ENCODE data around the gene DNAJC5G.
"Not testable (repeated sequence)": the region's sequence is repeated elsewhere in the genome, so short reads cannot be mapped to it uniquely, and the experiment has no call there.

Gene DNAJC5G

DNA sequence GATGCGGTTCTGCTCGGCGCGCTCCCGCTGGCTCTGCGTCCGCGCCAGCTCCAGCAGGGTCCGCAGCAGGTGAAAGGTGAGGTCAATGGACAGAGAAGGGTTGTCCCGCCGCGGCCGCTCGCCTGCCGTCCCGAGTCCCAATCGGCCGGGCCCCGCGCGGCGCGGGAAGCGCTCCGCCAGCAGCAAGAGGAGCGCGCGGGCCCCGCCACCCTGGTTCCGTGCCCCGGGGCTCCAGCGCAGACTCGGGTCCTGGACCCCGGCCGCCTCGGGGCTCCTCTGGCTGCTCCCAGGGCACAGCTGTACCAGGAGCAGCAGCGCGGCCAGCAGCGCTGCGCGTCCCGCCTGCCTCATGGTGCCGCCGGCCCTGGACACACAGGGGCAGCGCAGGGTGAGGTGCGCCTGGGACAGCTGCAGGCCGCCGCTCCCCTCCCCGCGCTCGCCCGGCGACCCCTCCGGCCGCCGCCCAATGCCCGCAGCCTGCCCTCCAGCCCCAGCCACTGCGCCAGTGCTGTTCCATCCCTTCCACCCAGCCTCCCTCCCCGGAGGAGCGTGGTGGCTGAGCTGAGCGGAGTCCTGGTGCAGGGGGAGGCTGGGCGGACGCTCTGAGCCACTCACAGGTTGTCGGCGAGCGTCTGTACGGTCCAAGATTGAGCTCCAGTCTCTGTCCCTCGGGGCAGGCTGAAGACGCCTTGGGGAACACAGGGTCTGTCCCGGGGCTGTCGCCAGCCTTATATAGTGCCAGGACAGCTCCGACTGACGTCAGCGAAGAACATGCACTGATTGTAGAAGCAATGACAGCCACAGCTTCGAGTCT, 32.5 kb downstream of the DNAJC5G start:
- DNase-seq (ENCODE audit: low read depth in 2 of 2, low spot score in 1 of 2) = no peak

DNA sequence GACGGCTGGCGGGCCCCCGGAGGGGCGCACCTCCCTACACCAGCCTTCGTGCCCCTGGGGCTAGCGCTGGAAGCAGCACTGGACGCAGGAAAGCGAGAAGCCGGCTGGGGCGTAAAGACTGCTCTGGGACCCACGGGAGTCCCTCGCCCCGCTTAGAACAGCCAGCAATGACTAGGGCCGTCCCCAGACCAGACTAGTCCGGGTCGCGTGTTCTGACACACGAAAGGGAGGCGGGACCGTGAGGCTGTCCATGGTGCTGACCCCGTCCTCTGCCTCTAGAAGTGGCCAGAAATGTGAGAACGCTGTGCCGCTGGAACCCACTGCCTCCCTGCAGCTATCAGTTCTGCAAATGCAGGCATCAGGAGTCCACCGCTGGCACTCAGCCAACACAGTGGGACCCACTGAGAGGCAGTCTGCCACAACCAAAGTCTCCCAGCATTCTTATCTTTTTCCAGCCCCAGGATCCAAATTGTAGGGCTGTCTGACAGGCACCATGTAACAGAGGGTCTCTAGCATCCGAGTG, 33.2 kb downstream of the DNAJC5G start, which contains the start of gene UCN:
Gene UCN, minus strand, starts transcription at position 87 of the 523 bp plus-strand sequence. CDS start 550 bp downstream, outside the sequence.
- DNase-seq (ENCODE audit: low read depth in 2 of 2, low spot score in 1 of 2) = no peak

DNA sequence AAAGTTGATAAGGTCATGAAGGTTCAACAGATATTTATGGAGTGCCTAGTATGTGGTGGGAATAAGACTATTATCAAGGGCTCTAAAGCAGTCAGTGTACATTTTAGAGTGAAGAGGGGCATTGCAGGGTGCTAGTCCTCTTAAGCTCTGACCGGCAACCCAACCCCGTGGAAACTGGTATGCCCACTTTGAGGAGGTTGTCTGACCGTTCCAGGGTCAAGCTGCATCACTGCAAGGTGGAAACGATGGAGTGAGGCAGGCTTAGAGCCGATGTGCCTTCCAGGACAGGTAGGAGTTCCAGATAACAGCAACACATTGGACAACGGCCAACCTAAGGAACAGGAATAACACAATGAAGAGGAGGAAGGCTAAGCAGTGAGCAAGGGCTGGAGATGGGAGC, 34.4 kb downstream of the DNAJC5G start:
- no peak for DNase-seq (ENCODE audit: low read depth in 2 of 2, low spot score in 1 of 2)

DNA sequence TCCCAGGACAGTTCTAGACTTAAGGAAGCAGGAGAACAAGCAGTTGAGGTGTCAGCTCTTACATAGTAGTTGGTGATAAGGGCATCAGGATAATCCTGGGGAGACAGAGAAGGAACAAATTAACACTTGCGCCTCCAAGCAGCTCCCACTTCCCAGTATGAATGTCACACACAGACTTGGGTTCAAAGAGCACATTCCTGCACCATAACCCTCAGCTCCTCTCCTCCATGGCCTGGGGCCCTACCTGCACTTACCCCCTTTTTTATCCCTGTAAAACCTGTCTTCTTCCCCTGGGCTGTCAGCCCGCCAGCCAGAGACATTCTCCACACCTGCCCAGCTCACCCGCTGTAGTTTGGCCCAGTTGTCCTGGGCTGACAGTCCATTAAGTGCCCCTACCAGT, 36.9 kb downstream of the DNAJC5G start:
- no peak for DNase-seq (ENCODE audit: low read depth in 2 of 2, low spot score in 1 of 2)

GRCh38 chr2:27313882-27314645, 38.8 kb downstream of the DNAJC5G start:
- DNase-seq (ENCODE audit: low read depth in 2 of 2, low spot score in 1 of 2) = no peak

GRCh38 chr2:27314709-27315108, 39.5 kb downstream of the DNAJC5G start:
- DNase-seq (ENCODE audit: low read depth in 2 of 2, low spot score in 1 of 2) = no peak

DNA sequence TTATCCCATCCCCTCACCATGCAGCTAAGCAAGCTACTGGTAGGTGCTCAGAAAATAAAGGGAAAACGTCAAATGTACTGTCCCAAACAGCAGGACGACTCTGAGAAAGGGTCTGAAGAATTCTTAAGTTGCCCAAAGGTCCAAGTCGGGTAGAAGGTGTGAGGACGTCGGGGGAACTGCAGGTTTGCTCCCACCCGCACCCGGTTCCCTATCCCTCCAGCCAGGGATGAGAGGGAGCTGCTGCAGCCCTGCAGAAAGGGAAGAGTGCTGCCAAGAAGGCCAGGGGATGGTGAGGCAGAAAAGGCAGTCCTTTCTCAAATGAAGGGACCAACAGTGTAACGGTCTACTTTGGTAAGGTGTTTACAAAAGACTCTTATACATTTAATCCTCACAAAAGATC, 39.9 kb downstream of the DNAJC5G start:
- no peak for DNase-seq (ENCODE audit: low read depth in 2 of 2, low spot score in 1 of 2)

GRCh38 chr2:27316655-27317412, 41.6 kb downstream of the DNAJC5G start:
- DNase-seq (ENCODE audit: low read depth in 2 of 2, low spot score in 1 of 2) = no peak

DNA sequence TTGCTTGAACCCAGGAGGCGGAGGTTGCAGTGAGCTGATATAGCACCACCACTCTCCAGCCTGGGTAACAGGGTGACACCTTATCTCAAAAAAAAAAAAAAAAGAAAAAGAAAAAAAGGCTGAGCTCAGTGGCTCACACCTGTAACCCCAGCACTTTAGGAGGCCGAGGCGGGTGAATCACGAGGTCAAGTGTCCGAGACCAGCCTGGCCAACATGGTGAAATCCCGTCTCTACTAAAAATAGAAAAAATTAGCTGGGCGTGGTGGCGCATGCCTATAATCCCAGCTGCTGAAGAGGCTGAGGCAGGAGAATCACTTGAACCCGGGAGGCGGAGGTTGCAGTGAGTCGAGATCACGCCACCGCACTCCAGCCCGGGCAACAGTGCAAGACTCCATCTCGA, 44.6 kb downstream of the DNAJC5G start:
- DNase-seq (ENCODE audit: low read depth in 2 of 2, low spot score in 1 of 2) = not testable (repeated sequence)

DNA sequence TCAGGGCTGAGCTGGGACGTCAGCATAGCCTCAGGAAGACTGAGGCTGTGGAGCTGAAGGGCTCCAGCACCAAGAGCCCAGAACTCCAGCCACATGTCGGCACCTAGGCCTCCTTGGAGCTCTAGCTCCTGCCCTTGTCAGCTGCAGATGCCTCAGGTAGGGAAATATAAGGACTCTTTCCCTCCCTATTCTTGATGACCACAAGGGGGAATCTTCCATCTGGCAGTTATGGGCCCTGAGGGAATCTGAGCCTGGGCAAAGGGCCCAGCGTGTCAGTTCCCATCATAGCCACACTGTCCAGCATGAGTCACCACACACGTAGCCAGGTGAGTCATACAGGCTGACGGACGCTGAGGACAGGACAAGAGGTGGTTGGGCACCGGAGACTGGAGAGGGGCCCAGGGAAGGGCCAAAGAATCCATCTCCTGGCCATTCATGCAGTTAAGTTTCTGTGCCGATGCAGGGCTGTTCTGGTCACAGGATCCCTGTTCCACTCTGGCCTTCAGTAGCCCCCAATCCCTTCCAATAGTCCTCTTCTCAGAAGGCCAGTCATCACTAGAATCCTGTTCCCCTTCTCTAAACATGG, 45.8 kb downstream of the DNAJC5G start:
- DNase-seq (ENCODE audit: low read depth in 2 of 2, low spot score in 1 of 2) = no peak

GRCh38 chr2:27322301-27322765, 47.1 kb downstream of the DNAJC5G start:
- DNase-seq (ENCODE audit: low read depth in 2 of 2, low spot score in 1 of 2) = no peak

DNA sequence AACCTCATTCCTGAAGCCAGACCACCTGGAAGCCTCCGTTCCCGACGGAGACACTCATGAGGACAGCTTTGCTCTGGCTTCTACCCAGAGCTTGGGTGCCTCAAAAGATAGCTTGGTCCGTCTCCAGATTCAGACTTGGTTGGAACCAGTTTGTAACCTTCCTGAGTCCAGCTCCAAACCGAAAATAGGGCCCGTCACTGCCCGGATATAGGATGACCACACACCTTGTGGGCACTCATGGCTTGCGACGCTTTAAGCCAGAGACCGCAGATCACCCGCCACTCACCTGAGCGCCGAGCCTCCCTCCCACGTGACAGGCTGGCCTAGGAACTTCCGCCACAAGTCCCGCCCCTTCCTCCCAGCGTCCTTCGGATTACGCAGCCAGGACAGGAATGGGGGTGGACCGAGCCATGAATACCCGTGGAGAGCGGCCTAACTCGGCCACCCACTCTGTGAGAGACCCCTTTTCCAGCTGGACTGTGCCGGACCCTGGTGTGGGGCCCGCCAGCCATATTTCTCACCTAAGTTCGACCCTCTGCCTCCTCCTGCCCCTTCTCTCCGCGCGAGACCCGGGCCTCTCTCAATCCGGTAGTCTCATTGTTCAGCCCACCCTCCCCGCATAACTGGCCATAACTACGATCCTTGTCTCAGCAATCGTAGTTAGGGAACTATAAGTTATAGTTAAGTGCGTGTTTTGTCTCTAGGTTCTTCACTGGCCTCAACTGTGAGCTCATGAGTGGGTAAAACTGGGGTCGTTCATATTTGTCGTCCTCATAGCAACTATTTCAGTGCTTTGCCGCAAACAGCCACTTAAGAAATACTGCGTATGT, 47.7 kb downstream of the DNAJC5G start, which contains the start of gene MPV17:
Gene MPV17, minus strand, starts transcription at position 332 of the 830 bp plus-strand sequence. CDS start 580 bp downstream, outside the sequence.
- DNase-seq (ENCODE audit: low read depth in 2 of 2, low spot score in 1 of 2) = peak; percentile 75 to 76

- no peak for DNase-seq (ENCODE audit: low read depth in 2 of 2, low spot score in 1 of 2)
Measured at GRCh38 chr2:27323596-27324285, 48.5 kb downstream of the DNAJC5G start.

- DNase-seq (ENCODE audit: low read depth in 2 of 2, low spot score in 1 of 2) = no peak
Measured at GRCh38 chr2:27324720-27325119, 49.5 kb downstream of the DNAJC5G start.
